HG02610 (cell line): ENCODE data around the gene HHAT.
"Not testable (repeated sequence)": the region's sequence is repeated elsewhere in the genome, so short reads cannot be mapped to it uniquely, and the experiment has no call there.

Experiments used
- ATAC-seq: cut with Tn5 transposase; IDR thresholded peaks from one replicate; pipeline ENCODE4 v1.9.1; 2021; ENCODE audit warnings: mild to moderate bottlenecking, moderate library complexity; ENCODE audit not compliant: unreplicated experiment

Gene HHAT

GRCh38 chr1:210385228-210385627 lies 56.5 kb downstream of the HHAT start:
- ATAC-seq, result no peak

- ATAC-seq, result peak; percentile 73
Measured at GRCh38 chr1:210394281-210394821, 65.6 kb downstream of the HHAT start.

GRCh38 chr1:210396541-210396940 lies 67.8 kb downstream of the HHAT start:
- no peak for ATAC-seq

GRCh38 chr1:210397252-210397651 lies 68.5 kb downstream of the HHAT start:
- no peak for ATAC-seq

- no peak for ATAC-seq
Measured at GRCh38 chr1:210397681-210398080, 69.0 kb downstream of the HHAT start.

- ATAC-seq, result no peak
Measured at GRCh38 chr1:210398466-210398865, 69.8 kb downstream of the HHAT start.

- peak; percentile 85 for ATAC-seq
Measured at GRCh38 chr1:210400043-210400840, 71.5 kb downstream of the HHAT start.

GRCh38 chr1:210402560-210402959 lies 73.9 kb downstream of the HHAT start:
- ATAC-seq, result no peak

GRCh38 chr1:210405316-210405715 lies 76.6 kb downstream of the HHAT start:
- no peak for ATAC-seq

- ATAC-seq, result not testable (repeated sequence)
Measured at GRCh38 chr1:210406341-210406740, 77.6 kb downstream of the HHAT start.

- peak; percentile 72 for ATAC-seq
Measured at GRCh38 chr1:210407207-210407886, 78.6 kb downstream of the HHAT start.

- ATAC-seq, result no peak
Measured at GRCh38 chr1:210407887-210408252, 79.2 kb downstream of the HHAT start.

GRCh38 chr1:210412240-210412639 lies 83.5 kb downstream of the HHAT start:
- ATAC-seq, result no peak

- ATAC-seq, result no peak
Measured at GRCh38 chr1:210413951-210414350, 85.2 kb downstream of the HHAT start.

- no peak for ATAC-seq
Measured at GRCh38 chr1:210415846-210416448, 87.2 kb downstream of the HHAT start.

- no peak for ATAC-seq
Measured at GRCh38 chr1:210416681-210417080, 88.0 kb downstream of the HHAT start.

GRCh38 chr1:210417881-210418280 lies 89.2 kb downstream of the HHAT start:
- ATAC-seq, result no peak

- no peak for ATAC-seq
Measured at GRCh38 chr1:210418863-210419650, 90.4 kb downstream of the HHAT start.

- not testable (repeated sequence) for ATAC-seq
Measured at GRCh38 chr1:210426696-210427095, 98.0 kb downstream of the HHAT start.

- no peak for ATAC-seq
Measured at GRCh38 chr1:210428696-210429095, 100.0 kb downstream of the HHAT start.

GRCh38 chr1:210434223-210434622 lies 105.5 kb downstream of the HHAT start:
- no peak for ATAC-seq
